GM23248 (cell line): ENCODE measurements around the gene UPF3B. TPM values are rescaled to one million over a fixed set of nuclear protein-coding genes. Genes with fewer than 3 reads are reported as not detected.
A peak's percentile ranks its signal among the peaks of the same experiment; 100 is the strongest.

Source experiments
- DNase-seq: peaks from one replicate; pipeline ENCODE4 v3.0.0-alpha.2; 2015
- H2AFZ ChIP-seq: fragments of 200-600 bp; sonication (generic); 2 replicates; pipeline ENCODE4 v1.6.1; 2016; ENCODE audit warnings: antibody characterized with exemption
- H3F3A ChIP-seq: fragments of 200-600 bp; sonication (generic); 2 replicates; pipeline ENCODE4 v1.6.1; 2016; ENCODE audit warnings: mild to moderate bottlenecking, antibody characterized with exemption, mixed run types; ENCODE audit not compliant: insufficient read depth
- H3K27ac ChIP-seq: fragments of 200-600 bp; sonication (generic); 2 replicates; pipeline ENCODE4 v1.5.1; 2016; ENCODE audit warnings: mild to moderate bottlenecking
- H3K27me3 ChIP-seq: fragments of 200-600 bp; sonication (generic); replicated peaks from 2 replicates; pipeline ENCODE4 v1.6.1; 2016; ENCODE audit warnings: mild to moderate bottlenecking; ENCODE audit not compliant: insufficient read depth
- H3K36me3 ChIP-seq: fragments of 200-600 bp; sonication (generic); 2 replicates; pipeline ENCODE4 v1.6.1; 2016; ENCODE audit warnings: low read depth, mild to moderate bottlenecking
- H3K4me1 ChIP-seq: fragments of 200-600 bp; sonication (generic); 2 replicates; pipeline ENCODE4 v1.6.1; 2016; ENCODE audit warnings: mild to moderate bottlenecking; ENCODE audit not compliant: insufficient read depth
- H3K4me2 ChIP-seq: fragments of 200-600 bp; sonication (generic); one replicate; pipeline ENCODE4 v1.6.1; 2016; ENCODE audit warnings: mild to moderate bottlenecking; ENCODE audit not compliant: unreplicated experiment
- H3K4me3 ChIP-seq: fragments of 200-600 bp; sonication (generic); 2 replicates; pipeline ENCODE4 v1.5.1; 2016; ENCODE audit warnings: mild to moderate bottlenecking
- H3K79me2 ChIP-seq: fragments of 200-600 bp; sonication (generic); 2 replicates; pipeline ENCODE4 v1.6.1; 2016; ENCODE audit warnings: mild to moderate bottlenecking; ENCODE audit not compliant: insufficient read depth
- H3K9ac ChIP-seq: fragments of 200-600 bp; sonication (generic); 2 replicates; pipeline ENCODE4 v1.6.1; 2016; ENCODE audit warnings: mild to moderate bottlenecking
- H3K9me2 ChIP-seq: fragments of 200-600 bp; sonication (generic); 2 replicates; pipeline ENCODE4 v1.6.1; 2016; ENCODE audit warnings: mixed run types, mild to moderate bottlenecking, moderate library complexity; ENCODE audit not compliant: insufficient read depth
- H3K9me3 ChIP-seq: fragments of 200-600 bp; sonication (generic); one replicate; pipeline ENCODE4 v1.6.1; 2017; ENCODE audit warnings: low read depth
- H4K20me1 ChIP-seq: fragments of 200-600 bp; sonication (generic); 2 replicates; pipeline ENCODE4 v1.6.0; 2016; ENCODE audit not compliant: insufficient read depth
- EZH2 ChIP-seq: fragments of 200-600 bp; sonication (generic); IDR thresholded peaks from 2 replicates; pipeline ENCODE4 v1.6.1; 2018; ENCODE audit warnings: antibody characterized with exemption, mild to moderate bottlenecking; ENCODE audit not compliant: insufficient read depth, poor library complexity, severe bottlenecking
- EZH2phosphoT487 ChIP-seq: fragments of 200-600 bp; sonication (generic); IDR thresholded peaks from 2 replicates; pipeline ENCODE4 v1.6.1; 2018; ENCODE audit warnings: antibody characterized with exemption, moderate library complexity, mild to moderate bottlenecking, low read depth; ENCODE audit not compliant: insufficient read depth
- WGBS, 2 experiments: methylation state at CpG; one replicate each; pipeline ENCODE4 v1.1.6; 2015 to 2017; ENCODE audit warnings: low lambda C conversion rate in 2 of 2, low coverage in 1 of 2; ENCODE audit errors: missing lambda C conversion rate in 2 of 2; 5-methylcytosine and 5-hydroxymethylcytosine counted together
- in situ Hi-C: fragments of 300-500 bp; cut with MboI; formaldehyde crosslinking; loops from 2 replicates; pipeline ENCODE4 v1.15.0; 2020
- polyA plus RNA-seq: library from polyadenylated mRNA; unstranded; fragments of >200 nt; fragmentation: Nextera tagmentation; extraction: Ambion mirVana; gene quantifications from 2 replicates; pipeline ENCODE4 v1.2.1, GENCODE V29; 2016
- total RNA-seq: library from RNA; depleted of rRNA; stranded (reverse); fragments of >200 nt; shearing (Covaris generic); gene quantifications from 2 replicates; pipeline ENCODE4 v1.2.3, GENCODE V29; 2014

The UPF3B gene
- total and polyA plus RNA-seq, 2 experiments from 2014 or later: 3.1 to 6.7 TPM

DNA sequence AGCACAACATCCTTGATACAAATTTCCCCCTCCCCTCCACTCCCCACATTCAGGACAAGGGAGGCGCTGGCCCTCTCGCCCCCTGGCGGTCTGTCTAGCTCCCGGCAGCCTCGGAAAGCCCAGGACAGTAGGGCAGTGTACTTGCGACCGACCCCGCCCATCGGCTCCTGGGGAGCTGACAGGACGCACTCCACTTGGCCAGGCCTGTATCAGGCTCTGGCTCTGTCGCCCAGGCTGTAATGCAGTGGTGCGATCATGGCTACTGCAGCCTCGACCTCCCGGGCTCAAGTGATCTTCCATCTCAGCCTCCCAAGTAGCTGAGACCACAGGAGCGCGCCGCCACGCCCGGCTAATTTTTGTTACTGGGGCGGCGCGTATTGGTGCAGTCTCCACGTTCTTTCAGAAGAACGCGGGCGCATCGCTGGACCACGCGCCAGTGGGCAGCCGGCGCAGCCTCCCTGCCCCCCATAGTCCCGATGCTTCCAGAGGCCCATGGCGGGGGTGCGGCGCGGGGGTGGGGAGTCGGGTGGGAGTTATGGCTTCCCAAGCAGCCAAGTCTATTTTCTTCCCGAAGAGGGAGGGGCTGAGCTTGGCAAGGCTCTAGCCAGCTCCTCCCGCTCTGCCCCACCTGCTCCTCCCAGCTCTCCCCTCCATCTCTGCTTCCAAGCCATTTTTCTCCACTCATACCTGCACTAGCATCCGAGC lies 35.1 kb upstream of the UPF3B start:
- peak; percentile 70 for DNase-seq
- Histone ChIP-seq H3K9me2 (no peaks in the 10 kb centered on the region), H3K79me2 (no peaks in the 10 kb centered on the region), H3K9me3 (no peaks in the 10 kb centered on the region), H3K9ac (no peak overlapping the region), H3K36me3 (no peaks in the 10 kb centered on the region), H2AFZ (peak overlapping the region; percentile 69), H3K27ac (no peak overlapping the region), H3K27me3 (no peaks in the 10 kb centered on the region), H3K4me1 (no peaks in the 10 kb centered on the region), H3K4me3 (0 out of 2 replicates have a peak overlapping the region, but pooled peaks have one; percentile 40), H3K4me2 (peak overlapping the region; percentile 42), H4K20me1 (no peaks in the 10 kb centered on the region), H3F3A (no peaks in the 10 kb centered on the region)
- in situ Hi-C loops: no loop called here
- no peak for TF ChIP-seq EZH2
- TF ChIP-seq EZH2phosphoT487: no peak
- 10 to 25% methylated on average over 10 to 27 of the region's 40 CpGs for WGBS, 2 experiments

DNA sequence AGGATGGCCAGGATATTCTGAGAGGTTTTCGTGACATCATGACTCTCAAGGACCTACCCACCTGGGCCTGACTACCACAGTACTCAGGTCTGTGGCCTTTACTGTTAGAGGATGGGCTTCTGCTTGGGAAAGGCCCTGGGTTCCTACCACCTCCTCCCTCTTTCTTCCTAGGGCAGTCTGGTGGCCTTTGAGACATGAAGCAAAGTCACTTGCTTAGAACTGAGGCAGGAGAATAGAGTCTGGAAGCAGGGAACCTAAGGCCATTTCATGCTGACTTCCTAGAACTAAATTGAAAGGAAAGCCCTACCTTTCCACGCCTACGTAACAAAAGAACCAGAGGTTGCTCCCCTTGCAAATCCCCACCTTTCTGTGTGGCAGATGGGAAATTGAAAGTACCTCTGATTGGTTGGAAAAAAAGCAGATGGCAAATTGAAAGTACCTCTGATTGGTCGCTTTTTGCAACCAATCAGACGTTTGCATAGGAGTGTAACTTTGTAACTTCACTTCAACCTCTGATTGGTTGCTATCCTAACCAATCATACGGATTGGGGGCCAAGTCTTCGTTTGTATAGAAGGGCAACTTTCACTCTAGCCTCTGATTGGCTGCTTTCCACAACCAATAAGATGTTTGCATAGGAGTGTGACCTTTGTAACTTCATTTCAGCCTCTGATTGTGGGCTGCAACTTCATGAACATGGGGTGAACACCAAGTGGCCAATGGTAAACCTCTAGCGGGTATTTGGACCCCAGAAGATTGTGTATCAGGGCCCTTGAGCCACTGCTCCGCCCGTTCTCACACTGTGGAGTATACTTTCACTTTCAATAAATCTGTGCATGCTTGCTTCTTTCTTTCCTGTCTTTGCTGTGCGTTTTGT lies 33.0 kb upstream of the UPF3B start:
- no peak overlapping the region for H2AFZ ChIP-seq
- H3K9me3 ChIP-seq: no peaks in the 10 kb centered on the region
- in situ Hi-C loops: no loop called here
- no peaks in the 10 kb centered on the region for H4K20me1 ChIP-seq
- H3K9me2 ChIP-seq: no peaks in the 10 kb centered on the region
- H3K36me3 ChIP-seq: no peaks in the 10 kb centered on the region
- TF ChIP-seq EZH2 (no peak), EZH2phosphoT487 (no peak)
- H3K4me3 ChIP-seq: no peak overlapping the region
- H3K9ac ChIP-seq: no peak overlapping the region
- 89 to 90% methylated on average over 11 of the region's 11 CpGs for WGBS, 2 experiments
- no peak overlapping the region for H3K27ac ChIP-seq
- H3K79me2 ChIP-seq: no peaks in the 10 kb centered on the region
- DNase-seq: no peak
- H3K4me1 ChIP-seq: no peaks in the 10 kb centered on the region
- no peaks in the 10 kb centered on the region for H3F3A ChIP-seq
- no peak overlapping the region for H3K4me2 ChIP-seq
- no peaks in the 10 kb centered on the region for H3K27me3 ChIP-seq

- Histone ChIP-seq H3K4me1 (no peaks in the 10 kb centered on the region), H3K36me3 (no peaks in the 10 kb centered on the region; the same call in 1 of the 2 replicates), H3K9me2 (no peaks in the 10 kb centered on the region), H3K9ac (no peak overlapping the region), H3F3A (peaks cover 9% of the 10 kb centered on the region; the same call in 1 of the 2 replicates), H3K27me3 (no peaks in the 10 kb centered on the region), H3K9me3 (no peaks in the 10 kb centered on the region), H4K20me1 (no peaks in the 10 kb centered on the region), H3K4me3 (no peak overlapping the region), H3K79me2 (0 out of 2 replicates have a peak, but pooled peaks cover 6% of the 10 kb centered on the region), H3K4me2 (no peak overlapping the region), H3K27ac (no peak overlapping the region), H2AFZ (no peak overlapping the region)
- DNase-seq: peak; percentile 73
- TF ChIP-seq EZH2: no peak
- no peak for TF ChIP-seq EZH2phosphoT487
- in situ Hi-C loops: no loop called here
- WGBS, 2 experiments: 32 to 41% methylated on average over 9 to 10 of the region's 11 CpGs
Measured at GRCh38 chrX:119880552-119881437, 28.0 kb upstream of the UPF3B start.

DNA sequence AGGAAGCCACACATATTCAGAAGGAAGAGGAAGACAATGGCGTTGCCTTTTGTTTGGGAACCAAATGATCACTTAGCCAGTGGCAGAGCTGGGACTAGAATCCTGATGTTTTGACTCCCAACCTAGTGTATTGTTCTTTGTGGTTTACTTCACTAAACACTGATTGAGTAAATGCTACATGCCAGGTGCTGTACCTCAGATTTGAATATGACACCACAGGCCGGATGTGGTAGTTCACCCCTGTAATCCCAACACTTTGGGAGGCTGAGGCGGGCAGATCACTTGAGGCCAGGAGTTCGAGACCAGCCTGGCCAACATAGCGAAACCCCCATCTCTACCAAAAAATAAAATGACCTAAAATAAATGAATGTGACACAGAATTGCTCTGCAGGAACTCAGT lies 27.3 kb upstream of the UPF3B start:
- no peaks in the 10 kb centered on the region for H3K9me3 ChIP-seq
- no peaks in the 10 kb centered on the region for H3K27me3 ChIP-seq
- no peak overlapping the region for H3K4me2 ChIP-seq
- H3K27ac ChIP-seq: no peak overlapping the region
- in situ Hi-C loops: no loop called here
- H3K4me1 ChIP-seq: no peaks in the 10 kb centered on the region
- H3K9me2 ChIP-seq: no peaks in the 10 kb centered on the region
- 90 to 92% methylated on average over 5 of the region's 5 CpGs for WGBS, 2 experiments
- H3K9ac ChIP-seq: no peak overlapping the region
- peaks cover 9% of the 10 kb centered on the region; the same call in 1 of the 2 replicates for H3F3A ChIP-seq
- no peaks in the 10 kb centered on the region; the same call in 1 of the 2 replicates for H3K36me3 ChIP-seq
- TF ChIP-seq EZH2 (no peak), EZH2phosphoT487 (no peak)
- no peak overlapping the region for H2AFZ ChIP-seq
- no peak for DNase-seq
- H3K4me3 ChIP-seq: no peak overlapping the region
- no peaks in the 10 kb centered on the region for H4K20me1 ChIP-seq
- H3K79me2 ChIP-seq: peaks cover 13% of the 10 kb centered on the region; the same call in 1 of the 2 replicates
